Skin of body (tissue), 2 donors: ENCODE measurements around the gene GMIP. TPM values are rescaled to one million over a fixed set of nuclear protein-coding genes. Genes with fewer than 3 reads are reported as not detected.
"Not testable (repeated sequence)": the region's sequence is repeated elsewhere in the genome, so short reads cannot be mapped to it uniquely, and the experiment has no call there.

ENCODE experiments used
- DNase-seq: peaks from one replicate; lab custom pipeline; 2025; lab: John Stamatoyannopoulos, UW
- total RNA-seq: library from RNA; depleted of rRNA; stranded (reverse); fragments of >200 nt; gene quantifications from one replicate; pipeline ENCODE4 v1.2.3, GENCODE V29; 2014

GMIP gene, protein sequence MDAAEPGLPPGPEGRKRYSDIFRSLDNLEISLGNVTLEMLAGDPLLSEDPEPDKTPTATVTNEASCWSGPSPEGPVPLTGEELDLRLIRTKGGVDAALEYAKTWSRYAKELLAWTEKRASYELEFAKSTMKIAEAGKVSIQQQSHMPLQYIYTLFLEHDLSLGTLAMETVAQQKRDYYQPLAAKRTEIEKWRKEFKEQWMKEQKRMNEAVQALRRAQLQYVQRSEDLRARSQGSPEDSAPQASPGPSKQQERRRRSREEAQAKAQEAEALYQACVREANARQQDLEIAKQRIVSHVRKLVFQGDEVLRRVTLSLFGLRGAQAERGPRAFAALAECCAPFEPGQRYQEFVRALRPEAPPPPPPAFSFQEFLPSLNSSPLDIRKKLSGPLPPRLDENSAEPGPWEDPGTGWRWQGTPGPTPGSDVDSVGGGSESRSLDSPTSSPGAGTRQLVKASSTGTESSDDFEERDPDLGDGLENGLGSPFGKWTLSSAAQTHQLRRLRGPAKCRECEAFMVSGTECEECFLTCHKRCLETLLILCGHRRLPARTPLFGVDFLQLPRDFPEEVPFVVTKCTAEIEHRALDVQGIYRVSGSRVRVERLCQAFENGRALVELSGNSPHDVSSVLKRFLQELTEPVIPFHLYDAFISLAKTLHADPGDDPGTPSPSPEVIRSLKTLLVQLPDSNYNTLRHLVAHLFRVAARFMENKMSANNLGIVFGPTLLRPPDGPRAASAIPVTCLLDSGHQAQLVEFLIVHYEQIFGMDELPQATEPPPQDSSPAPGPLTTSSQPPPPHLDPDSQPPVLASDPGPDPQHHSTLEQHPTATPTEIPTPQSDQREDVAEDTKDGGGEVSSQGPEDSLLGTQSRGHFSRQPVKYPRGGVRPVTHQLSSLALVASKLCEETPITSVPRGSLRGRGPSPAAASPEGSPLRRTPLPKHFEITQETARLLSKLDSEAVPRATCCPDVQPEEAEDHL
- 7.2 TPM for total RNA-seq

DNA sequence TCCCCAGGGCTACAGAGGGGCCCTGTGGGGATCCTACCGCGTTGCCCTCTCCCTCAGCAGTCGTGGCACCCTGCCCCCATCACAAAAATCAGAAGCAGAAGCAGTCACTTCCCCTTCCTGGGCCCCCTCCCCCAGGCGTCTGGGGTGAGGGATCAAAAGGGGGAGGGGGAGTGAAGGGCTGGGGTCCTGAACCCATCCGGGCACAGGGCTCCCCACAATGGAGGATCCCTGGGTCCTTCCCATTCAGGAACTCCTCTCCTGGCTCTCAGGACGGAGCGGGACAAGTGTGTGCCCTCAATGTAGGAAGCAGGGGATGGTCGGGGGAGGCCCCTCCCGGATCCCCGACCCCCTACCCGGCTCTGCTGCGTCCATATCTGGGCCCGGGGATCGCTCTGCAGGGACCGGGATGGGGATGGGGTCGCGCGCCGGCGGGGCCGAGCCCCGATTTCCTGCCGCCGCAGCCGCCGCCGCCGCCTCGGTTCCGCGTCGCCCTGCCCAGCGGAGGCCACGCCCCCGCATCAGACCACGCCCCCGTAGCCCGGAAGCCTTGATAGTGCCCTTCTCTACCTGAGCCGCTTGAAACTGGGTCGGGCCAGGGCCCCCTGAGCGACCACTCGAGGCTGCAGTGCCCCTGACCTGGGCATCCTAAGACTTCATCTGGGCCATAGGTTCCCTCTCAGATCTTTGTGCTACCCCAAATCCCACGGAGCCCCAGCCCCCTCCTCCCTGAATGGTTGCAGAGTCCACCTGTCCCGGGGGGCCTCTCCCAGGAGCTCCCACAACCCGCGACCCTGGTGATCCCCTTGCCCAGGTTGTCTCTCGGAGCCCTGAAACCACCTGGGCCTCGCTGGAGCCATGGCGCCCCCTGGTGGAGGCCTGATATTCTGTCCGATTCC is at the start of gene GMIP:
TSS of gene GMIP (minus strand) at position 500 of the 896 bp plus-strand sequence. CDS start at position 372, 128 bp downstream.
- DNase-seq = peak; percentile 44

DNA sequence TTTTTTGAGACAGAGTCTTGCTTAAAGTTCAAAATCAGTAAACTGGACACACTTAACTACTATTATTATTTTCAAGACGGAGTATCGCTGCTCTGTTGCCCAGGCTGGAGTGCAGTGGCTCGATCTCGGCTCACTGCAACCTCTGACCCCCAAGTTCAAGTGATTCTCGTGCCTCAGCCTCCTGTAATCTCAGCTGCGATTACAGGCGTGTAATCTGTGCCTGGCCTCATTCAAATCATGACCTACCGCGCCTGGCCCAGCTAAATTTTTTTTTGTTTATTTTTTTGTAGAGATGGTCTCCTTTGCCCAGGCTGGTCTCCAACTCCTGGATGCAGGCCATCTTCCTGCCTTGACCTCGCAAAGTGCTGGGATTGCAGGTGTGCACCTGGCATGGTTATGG is 48.2 kb upstream of the GMIP start:
- no peak for DNase-seq

DNA sequence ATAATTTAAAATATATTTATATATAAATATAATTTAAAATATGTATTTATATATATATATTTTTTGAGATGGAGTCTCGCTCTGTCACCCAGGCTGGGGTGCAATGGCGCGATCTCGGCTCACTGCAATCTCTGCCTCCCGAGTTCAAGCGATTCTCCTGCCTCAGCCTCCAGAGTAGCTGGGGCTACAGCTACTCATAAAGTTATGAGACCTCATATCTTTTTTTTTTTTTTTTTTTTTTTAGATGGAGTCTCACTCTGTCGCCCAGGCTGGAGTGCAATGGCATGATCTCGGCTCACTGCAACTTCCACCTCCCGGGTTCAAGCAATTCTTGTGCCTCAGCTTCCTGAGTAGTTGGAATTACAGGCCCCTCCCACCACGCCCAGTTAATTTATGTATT is 45.6 kb upstream of the GMIP start:
- DNase-seq = not testable (repeated sequence)

DNA sequence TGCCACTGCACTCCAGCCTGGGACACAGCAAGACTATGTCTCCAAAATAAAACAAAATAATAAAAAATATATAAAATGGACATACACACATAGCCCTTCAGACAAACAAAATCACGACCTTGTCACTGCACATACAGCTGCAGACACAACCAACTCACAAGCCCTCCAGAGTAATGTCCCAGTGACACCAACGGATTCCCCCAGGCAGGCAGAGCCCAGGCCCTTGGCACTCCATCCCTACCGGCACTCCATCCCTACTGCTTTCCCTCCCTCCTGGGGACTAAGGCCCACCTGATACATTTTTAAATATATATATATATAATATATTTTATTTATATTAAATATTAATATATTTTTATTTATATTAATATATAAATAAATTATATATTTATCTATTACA is 43.6 kb upstream of the GMIP start:
- no peak for DNase-seq

DNA sequence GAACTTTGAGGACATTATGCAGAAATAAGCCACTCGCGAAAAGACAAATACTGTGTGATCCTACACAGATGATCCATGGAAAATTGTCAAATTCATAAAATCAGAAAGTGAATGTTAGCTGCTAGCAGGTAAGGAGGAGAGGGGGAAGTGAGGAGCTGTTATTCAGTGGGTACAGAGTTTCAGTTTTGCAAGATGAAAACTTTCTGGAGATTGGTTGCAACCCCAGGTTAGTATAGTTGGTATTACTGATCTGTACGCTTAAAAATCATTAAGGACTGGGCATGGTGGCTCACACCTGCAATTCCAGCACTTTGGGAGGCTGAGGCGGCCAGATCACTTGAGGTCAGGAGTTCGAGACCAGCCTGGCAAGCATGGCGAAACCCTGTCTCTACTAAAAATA is 43.1 kb upstream of the GMIP start:
- no peak for DNase-seq

DNA sequence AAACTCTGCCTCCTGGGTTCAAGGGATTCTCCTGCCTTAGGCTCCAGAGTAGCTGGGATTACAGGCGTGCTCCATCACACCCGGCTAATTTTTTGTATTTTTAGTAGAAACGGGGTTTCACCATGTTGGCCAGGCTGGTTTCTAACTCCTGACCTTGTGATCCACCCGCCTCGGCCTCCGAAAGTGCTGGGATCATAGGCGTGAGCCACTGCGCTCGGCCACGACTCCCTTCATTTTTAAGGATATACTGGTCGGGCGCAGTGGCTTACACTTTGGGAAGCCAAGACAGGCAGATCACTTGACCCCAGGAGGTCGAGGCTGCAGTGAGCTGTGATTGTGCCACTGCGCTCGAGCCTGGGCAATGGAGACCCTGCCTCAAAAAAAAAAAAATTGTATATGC is 42.7 kb upstream of the GMIP start:
- DNase-seq = not testable (repeated sequence)

DNA sequence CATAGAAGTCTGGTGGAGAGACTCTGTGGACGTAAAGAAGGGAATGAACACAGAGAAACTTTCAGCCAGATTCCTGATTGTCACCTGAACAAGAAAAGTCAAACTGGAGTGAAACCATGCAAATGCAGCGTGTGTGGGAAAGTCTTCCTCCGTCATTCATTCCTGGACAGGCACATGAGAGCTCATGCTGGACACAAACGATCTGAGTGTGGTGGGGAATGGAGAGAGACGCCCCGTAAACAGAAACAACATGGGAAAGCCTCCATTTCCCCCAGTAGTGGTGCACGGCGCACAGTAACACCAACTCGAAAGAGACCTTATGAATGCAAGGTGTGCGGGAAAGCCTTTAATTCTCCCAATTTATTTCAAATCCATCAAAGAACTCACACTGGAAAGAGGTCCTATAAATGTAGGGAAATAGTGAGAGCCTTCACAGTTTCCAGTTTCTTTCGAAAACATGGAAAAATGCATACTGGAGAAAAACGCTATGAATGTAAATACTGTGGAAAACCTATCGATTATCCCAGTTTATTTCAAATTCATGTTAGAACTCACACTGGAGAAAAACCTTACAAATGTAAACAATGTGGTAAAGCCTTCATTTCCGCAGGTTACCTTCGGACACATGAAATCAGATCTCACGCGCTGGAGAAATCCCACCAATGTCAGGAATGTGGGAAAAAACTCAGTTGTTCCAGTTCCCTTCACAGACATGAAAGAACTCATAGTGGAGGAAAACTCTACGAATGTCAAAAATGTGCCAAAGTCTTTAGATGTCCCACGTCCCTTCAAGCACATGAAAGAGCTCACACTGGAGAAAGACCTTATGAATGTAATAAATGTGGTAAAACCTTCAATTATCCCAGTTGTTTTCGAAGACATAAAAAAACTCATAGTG is 36.0 kb upstream of the GMIP start:
- no peak for DNase-seq

DNA sequence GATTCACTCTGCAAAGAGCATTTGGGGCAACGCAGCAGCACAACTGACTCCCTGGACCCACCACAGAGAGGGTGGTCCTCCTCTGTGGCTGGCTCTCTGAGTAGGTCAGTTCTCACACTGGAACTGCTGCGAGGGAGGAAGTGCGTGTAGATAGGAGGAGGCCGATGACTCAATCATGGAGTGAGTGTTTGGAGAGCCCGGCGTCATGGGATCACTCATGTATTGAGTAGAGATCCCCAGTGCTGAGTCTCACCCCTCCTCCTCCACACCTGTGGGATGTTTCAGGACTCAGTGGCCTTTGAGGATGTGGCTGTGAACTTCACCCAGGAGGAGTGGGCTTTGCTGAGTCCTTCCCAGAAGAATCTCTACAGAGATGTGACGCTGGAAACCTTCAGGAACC is 34.1 kb upstream of the GMIP start:
- DNase-seq = no peak

DNA sequence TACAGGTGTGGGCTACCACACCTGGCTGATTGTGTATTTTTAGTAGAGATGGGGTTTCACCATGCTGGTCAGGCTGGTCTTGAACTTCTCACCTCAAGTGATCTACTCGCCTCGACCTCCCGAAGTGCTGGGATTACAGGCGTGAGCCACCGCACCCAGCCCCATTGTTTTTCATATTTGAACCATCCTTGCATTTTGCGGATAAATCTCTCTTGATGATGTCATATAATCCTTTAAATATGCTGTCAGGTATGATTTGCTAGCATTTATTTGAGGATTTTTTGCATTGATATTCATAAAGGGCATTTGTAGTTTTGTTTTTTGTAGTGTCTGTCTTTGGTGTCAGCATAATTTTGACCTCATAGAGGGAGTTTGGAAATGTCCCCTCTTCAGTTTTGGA is 30.9 kb upstream of the GMIP start:
- no peak for DNase-seq

DNA sequence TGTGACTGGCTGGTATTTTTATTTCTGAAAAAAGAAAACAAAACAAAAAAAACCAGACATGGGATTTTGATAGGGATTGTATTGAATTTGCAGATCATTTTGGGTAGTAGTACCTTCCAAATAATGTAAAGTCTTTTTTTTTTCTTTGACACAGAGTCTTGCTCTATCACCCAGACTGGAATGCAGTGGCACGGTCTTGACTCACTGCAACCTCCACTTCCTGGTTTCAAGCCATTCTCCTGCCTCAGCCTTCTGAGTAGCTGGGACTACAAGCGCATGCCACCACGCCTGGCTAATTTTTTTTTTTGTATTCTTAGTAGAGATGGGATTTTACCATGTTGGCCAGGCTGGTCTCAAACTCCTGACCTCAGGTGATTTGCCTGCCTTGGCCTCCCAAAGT is 29.4 kb upstream of the GMIP start:
- no peak for DNase-seq

DNA sequence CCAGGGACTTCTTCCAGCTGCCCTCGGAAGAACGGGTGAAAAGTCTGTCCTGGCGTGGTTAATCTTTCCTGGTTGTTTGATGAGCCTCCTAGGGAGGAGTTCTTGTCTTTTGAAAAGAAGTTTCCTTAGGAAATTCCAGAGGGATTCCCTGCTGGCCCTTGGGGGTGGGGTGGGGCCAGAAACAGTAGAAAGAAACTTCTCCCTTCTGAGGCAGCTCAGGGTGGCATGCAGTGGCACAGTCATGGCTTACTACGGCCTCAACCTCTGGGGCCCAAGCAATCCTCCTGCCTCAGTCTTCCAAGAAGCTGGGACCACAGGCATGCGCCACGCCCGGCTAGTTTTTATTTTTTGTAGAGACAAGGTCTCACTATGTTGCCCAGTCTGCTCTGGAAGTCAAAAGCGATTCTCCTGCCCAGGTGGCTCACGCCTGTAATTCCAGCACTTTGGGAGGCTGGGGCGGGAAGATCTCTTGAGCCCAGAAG is 26.7 kb upstream of the GMIP start:
- DNase-seq = no peak

DNA sequence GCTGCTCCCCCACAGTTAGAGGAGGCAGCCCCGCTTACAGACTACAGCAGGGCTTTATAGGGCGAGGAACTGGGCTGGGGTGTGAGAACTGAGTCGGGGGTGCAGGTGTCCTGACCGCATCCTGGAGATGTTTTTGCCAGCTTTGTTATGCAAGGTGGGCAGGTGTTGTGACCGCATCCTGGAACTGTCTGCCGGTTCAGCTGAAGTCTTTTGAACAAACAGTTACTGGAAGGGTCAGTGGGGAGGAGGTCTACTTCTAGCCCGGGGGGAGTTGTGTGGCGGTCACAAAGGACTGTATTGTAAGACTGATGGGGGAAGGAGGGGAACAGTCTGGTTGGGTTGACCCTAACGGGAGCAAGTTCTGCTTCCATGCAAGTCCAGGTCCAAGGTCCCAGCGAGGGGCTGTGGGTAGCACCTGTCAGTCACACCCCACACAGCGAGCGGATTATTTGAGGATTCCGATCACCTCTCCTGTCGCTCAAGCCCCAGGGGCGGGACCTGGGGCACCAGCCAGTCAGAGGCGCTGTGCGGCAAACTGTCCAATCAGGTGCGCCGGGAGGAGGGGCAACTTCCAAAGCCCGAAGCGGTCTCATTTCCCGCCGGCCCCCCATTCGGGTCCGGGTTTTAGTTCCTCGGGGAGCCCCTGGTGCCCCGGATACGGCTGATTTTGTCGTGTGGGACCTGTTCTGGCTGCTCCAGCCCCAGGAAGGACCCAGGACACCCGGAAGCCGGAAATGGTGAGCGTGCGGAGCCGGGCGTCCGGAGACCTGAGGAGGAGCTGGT is 25.0 kb upstream of the GMIP start, which contains the start of gene ZNF101:
TSS of gene ZNF101 (plus strand) at position 610 of the 783 bp plus-strand sequence. CDS start at position 735, 125 bp downstream.
- DNase-seq = peak; percentile 86

DNA sequence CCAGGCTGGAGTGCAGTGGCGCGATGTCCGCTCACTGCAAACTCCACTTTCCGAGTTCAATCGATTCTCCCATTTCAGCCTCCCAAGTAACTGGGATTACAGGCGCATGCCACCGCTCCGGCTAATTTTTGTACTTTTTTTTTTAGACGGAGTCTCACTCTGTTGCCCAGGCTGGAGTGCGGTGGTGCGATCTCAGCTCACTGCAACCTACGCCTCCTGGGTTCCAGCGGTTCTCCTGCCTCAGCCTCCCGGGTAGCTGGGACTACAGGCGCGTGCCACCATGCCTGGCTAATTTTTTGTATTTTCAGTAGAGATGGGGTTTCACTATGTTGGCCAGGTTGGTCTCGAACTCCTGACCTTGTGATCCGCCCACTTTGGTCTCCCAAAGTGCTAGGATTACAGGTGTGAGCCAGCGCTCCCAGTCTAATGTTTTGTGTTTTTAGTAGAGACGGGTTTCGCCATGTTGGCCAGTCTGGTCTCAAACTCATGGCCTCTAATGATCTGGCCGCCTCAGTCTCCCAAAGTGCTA is 22.0 kb upstream of the GMIP start:
- DNase-seq = not testable (repeated sequence)

DNA sequence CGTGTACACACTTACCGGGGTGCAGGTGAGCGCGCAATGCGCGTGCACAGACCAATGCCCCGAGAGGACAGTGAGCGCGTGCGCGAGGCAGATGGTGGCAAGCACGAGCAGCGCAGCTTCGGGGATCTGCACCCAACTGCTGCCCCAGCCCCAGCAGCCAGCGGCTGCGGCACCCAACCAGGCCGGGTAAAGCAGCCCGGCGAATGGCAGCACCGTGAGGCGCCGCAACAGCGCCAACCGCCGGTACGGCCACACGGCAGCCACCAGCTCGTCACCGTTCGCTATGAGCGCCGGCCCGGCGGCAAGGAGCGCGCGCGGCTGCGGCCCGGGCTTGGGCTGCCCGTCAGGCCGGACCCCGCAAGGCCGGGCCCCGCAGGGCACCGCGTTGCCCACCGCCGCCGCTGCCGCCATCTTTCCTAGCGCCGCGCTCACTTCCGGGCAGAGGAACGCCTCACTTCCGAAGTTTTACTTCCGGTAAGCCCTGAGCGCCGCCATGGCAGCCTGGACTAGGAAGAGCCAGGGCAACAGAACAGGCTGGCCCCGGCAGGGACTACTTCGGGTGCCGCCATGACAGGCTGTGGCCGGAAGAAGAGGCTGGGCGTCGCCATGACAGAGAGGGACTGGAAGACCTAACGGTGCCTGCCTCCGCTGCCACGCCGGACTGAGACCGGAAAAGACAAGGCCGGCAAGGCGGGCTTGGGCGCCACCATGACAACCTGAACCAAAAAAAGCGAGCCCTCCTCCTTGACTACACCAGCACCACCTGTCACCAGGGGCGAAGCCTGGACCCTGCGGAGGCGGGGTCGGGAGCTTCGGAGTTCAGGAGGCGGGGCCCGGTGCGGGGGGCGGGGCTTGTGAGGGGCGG is 20.0 kb upstream of the GMIP start, which contains the start of gene ATP13A1:
TSS of gene ATP13A1 (minus strand) at position 421 of the 865 bp plus-strand sequence. CDS start at position 411, 10 bp downstream.
- DNase-seq = peak; percentile 99

DNA sequence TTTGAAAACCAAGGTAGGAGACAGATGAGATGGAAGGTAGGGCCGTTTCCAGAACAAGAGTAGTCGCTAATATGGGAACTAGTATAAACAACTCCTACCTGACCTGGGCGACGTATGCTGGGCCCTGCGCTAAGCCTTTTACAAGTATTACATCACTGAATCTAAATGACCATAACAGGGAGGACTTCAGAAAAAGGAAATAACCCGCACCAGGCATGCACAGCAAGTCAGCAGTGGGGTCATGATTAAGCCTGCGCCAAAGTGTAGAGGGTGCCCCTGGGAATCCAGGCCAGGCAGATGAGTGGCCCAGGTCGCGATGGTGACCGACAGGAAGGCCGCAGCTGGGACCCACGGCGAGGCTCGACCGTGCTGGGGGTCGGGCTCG is 19.4 kb upstream of the GMIP start:
- no peak for DNase-seq

DNA sequence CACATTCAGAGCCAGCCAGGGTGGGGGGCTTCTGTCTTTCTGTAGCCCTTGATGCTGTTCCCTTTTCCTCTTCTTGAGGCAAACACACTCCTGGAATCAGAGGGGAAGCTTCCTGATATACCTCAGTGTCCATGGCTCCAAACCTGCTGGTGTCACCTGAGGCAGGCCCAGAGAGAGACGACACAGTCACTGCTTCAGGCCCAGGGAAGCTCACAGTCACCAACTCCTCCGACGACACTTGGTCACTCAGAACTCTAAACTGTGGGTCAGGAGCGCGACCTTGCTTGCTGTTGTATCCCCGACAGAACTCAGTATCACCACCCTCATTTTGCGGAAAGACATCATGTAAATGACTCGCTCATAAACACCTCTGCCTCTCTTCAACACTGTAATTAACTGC is 18.9 kb upstream of the GMIP start:
- no peak for DNase-seq

DNA sequence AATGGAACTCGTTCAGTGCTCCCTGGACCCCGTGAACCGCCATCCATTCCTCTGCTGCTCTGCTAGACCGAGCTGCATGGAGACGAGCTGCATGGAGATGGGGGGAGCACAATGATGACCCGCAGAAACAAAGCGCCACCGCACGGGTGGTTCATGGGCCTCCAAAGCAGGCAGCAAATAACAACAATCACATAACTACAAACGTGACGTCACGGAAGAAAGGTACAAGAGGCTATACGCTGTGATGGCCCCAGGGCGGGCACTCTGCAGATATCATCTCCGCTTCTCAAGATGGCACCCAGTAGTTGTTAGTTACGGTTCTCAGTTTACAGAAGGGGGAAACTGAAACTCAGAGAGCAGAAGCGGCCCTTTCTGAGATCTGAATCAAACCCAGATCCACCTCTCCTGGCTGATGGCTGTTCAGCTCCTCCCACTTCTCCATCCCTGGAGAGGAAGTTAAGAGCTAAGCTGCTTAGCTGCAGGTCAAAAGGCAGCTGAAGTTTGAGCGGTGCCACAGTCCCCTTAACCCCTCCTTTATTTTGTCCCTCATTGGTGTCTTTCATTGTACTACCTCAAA is 18.3 kb upstream of the GMIP start:
- DNase-seq = no peak
